Adrenal gland (tissue), 12 donors: ENCODE measurements around the gene STARD13. TPM values are rescaled to one million over a fixed set of nuclear protein-coding genes. Genes with fewer than 3 reads are reported as not detected.

Experiments used
- DNase-seq, 7 donors: peaks; one replicate each; pipeline ENCODE4 v3.0.0-alpha.2; 2019 to 2020
- H3K27ac ChIP-seq, 5 donors: fragments of 200-600 bp; sonication (generic) in 4 of 5; 1 replicate in 3 of 5; 2 replicates in 2 of 5; pipeline versions ENCODE4 v1.5.1 to v1.8.0; 2016 to 2020; ENCODE audit warnings: mild to moderate bottlenecking in 1 of 5
- H3K27me3 ChIP-seq: fragments of 200-600 bp; 2 replicates; pipeline ENCODE4 v1.8.0; 2021
- H3K36me3 ChIP-seq, 2 donors: fragments of 200-600 bp; replicated peaks in 1 of 2; 1 replicate in 1 of 2; 2 replicates in 1 of 2; pipeline versions ENCODE4 v1.5.1 to v1.8.0; 2018 to 2022
- H3K4me1 ChIP-seq, 2 donors: fragments of 200-600 bp; replicated peaks in 1 of 2; 1 replicate in 1 of 2; 2 replicates in 1 of 2; pipeline versions ENCODE4 v1.5.1 to v1.8.0; 2018 to 2021
- H3K4me3 ChIP-seq, 4 donors: fragments of 200-600 bp; sonication (generic) in 3 of 4; one replicate each; pipeline ENCODE4 v1.5.1; 2016 to 2018
- H3K9me3 ChIP-seq, 3 donors: fragments of 200-600 bp; sonication (generic) in 1 of 3; replicated peaks in 1 of 3; 1 replicate in 2 of 3; 2 replicates in 1 of 3; pipeline versions ENCODE4 v1.5.1 to v1.8.0; 2016 to 2021
- CTCF ChIP-seq, 6 experiments: fragments of 450-650 bp in 4 of 6; fragments of 200-600 bp in 2 of 6; sonication (generic) in 1 of 6; IDR thresholded peaks; 1 replicate in 5 of 6; 2 replicates in 1 of 6; pipeline versions ENCODE4 v1.5.1 to v1.8.0; 2016 to 2021; ENCODE audit warnings: antibody characterized with exemption in 6 of 6, mild to moderate bottlenecking in 2 of 6, moderate library complexity in 1 of 6
- POLR2A ChIP-seq, 2 donors: fragments of 450-650 bp; IDR thresholded peaks; one replicate each; pipeline ENCODE4 v1.6.1; 2017; ENCODE audit warnings: antibody characterized with exemption in 2 of 2, mild to moderate bottlenecking in 2 of 2, moderate library complexity in 1 of 2
- WGBS, 4 donors: extraction: QIAGEN DNeasy Blood & Tissue Kit in 2 of 4; methylation state at CpG; one replicate each; pipeline versions ENCODE4 v1.1.5 to v1.1.7; 2013 to 2017; 5-methylcytosine and 5-hydroxymethylcytosine counted together
- intact Hi-C, 2 donors: fragments of 100-400 bp; cut with DNase I; formaldehyde crosslinking; loops; one replicate each; pipeline versions ENCODE4 v1.14.1 to v1.15.0; 2022 to 2023
- polyA plus RNA-seq, 3 donors: library from polyadenylated mRNA; stranded (reverse); fragments of 200-250 nt in 2 of 3; fragments of 350-450 nt in 1 of 3; fragmentation: Illumina TruSeq in 1 of 3; extraction: RNeasy Lipid Tissue Mini Kit (QIAGEN cat#74804) in 1 of 3; gene quantifications; one replicate each; pipeline ENCODE4 v1.2.3, GENCODE V29; 2013 to 2014
- total RNA-seq, 9 donors: library from RNA; depleted of rRNA in 4 of 9; stranded (reverse); fragments of >200 nt in 4 of 9; fragments of 120-200 nt in 1 of 9; fragmentation: NEBNext Ultra II Directional in 1 of 9; extraction: Animal tissue kit (Norgen Biotek cat#: 25700) in 1 of 9; gene quantifications; one replicate each; pipeline versions ENCODE4 v1.1.0 to v1.2.4, GENCODE V29; 2013 to 2023
- donor health status: healthy with polysubstance abuse.
- donor health status: Bipolar disorder and iron deficiency.
- donor health status: DM: yes; HTN: yes; CAD: no.
- donor health status: DM: no; HTN: no; CAD: no.
- donor health status: DM: no; HTN: no; CAD: no.
- donor health status: DM: yes; HTN: yes; CAD: no.

Gene STARD13
- total and polyA plus RNA-seq, 12 donors = 10.5 to 79.8 (median 33.6) TPM

DNA sequence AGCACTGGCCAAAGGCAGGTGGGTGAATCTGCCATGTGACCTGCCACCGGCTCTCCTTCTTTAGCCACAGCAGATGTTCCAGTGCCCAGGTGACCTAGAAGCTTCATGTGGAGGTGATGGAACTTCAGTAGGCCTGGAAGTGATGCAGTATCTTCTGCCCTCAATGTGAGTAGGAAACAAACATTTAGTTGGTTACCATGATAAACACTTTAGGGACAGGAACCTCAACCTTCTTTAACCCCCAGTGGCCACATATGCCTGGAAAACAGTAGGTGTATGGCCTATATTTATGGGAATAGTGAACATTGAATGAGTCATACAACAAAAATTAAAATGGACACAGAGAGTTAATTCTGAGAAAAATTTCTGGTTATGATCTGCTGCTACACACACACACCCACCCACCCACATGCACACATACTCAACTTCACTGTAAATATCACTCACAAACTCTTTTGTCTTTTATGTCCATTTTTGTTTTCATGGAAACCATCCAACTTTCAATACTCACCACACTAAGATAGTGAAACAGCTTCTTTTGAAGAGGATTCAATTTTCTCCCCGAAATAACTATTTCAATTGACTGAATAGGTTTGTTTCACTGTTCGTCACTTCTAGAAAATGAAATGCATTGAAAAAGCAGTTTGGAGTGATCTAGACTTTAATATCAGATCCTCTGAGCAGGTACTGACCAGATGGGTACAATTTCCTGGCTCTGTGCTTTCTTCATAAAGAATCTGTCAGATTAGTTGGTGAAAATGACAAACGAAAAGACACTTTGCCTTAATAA is 97.3 kb downstream of the STARD13 start:
- no peaks in the 10 kb centered on the region for H3K27me3 ChIP-seq
- H3K4me3 ChIP-seq = peak overlapping the region in 1 of 4 donors; percentile 16
- peaks cover 21 to 71% of the 10 kb centered on the region in 2 donors for H3K4me1 ChIP-seq
- H3K27ac ChIP-seq = peak overlapping the region in 4 of 5 donors; percentile 16 to 73 (median 40)
- no peak for DNase-seq
- no peaks in the 10 kb centered on the region for H3K9me3 ChIP-seq
- intact Hi-C loops = no loop called here
- no peaks in the 10 kb centered on the region for H3K36me3 ChIP-seq
- 40 to 47% (median 44%) methylated on average over 4 of the region's 4 CpGs for WGBS, 4 donors
- TF ChIP-seq CTCF (IDR thresholded peaks at IDR 0.05) (no peak), POLR2A (IDR thresholded peaks at IDR 0.05) (no peak)

DNA sequence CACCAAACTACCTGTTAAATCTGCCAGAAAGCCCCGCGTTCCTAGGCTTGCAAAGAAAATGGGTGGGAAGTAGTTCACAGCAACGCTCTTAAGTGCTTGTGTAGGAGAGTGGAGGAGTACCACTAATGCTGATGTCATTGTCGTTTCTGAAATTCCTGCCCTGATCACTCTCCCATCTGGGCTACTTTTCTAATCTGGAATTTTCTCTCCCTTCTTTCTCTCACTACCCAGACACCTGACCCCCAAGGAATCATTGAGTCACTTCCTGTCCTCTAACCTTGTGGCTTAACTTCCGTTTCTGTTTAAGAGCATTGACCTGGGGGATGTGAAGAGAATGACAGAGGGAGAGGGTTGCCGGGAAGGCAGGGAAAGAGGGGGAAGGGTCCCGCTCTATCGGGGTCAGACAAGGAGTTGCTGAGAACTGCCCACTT is 98.7 kb downstream of the STARD13 start:
- H3K36me3 ChIP-seq = no peaks in the 10 kb centered on the region
- 57 to 68% (median 61%) methylated on average over 8 of the region's 8 CpGs for WGBS, 4 donors
- H3K27ac ChIP-seq = peak overlapping the region in 3 of 5 donors; percentile 9 to 72 (median 56)
- no peaks in the 10 kb centered on the region for H3K27me3 ChIP-seq
- intact Hi-C loops = no loop called here
- peaks cover 19 to 63% of the 10 kb centered on the region in 2 donors for H3K4me1 ChIP-seq
- H3K9me3 ChIP-seq = no peaks in the 10 kb centered on the region
- H3K4me3 ChIP-seq = no peak overlapping the region
- TF ChIP-seq POLR2A (IDR thresholded peaks at IDR 0.05) (no peak), CTCF (IDR thresholded peaks at IDR 0.05) (no peak)
- DNase-seq = peak in 1 of 7 donors; percentile 20

DNA sequence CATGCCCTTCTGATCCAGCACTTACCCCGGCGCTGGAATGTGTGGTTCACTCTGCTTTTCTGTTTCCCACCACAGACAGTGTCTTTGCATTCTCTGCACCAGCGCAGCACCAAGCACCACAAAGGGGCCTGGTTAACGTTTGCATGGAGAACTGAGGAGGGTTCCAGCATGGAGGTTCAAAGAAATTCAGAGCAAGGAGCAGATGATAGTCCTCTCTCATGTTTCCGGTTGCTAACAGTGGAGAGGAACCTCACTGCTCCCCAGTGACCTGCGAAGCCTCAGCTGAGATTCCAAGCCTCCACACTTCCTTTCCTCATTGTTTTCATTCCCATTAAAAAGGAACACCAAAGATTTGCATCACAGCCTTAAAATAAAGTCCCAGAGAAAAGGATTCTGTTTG is 99.7 kb downstream of the STARD13 start:
- 65 to 81% (median 73%) methylated on average over 6 of the region's 6 CpGs for WGBS, 4 donors
- Histone ChIP-seq H3K27me3 (no peaks in the 10 kb centered on the region), H3K4me1 (peaks cover 12 to 58% of the 10 kb centered on the region in 2 donors), H3K4me3 (no peak overlapping the region), H3K36me3 (no peaks in the 10 kb centered on the region), H3K27ac (peak overlapping the region in 3 of 5 donors; percentile 9 to 72 (median 56)), H3K9me3 (no peaks in the 10 kb centered on the region)
- no peak for DNase-seq
- intact Hi-C loops = no loop called here
- no peak for TF ChIP-seq CTCF (IDR thresholded peaks at IDR 0.05)
- TF ChIP-seq POLR2A (IDR thresholded peaks at IDR 0.05) = no peak

DNA sequence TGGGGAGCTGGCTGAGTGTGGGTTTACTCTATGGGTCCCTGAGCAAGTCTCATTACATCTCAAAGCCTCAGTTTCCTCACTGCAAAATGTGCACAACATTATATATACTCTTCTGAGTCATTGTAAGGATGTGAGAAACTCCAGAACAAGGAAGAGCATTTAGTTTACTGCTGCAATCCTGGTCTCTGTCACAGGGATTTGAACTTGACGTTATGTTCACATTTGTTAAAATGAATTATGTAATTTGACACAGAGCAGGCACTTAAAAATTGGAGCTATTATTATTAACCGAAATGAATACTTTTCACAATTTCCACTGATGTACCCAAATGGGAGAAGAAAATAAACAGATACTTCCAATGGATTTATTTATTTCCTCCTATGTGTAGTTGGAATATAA is 101.0 kb downstream of the STARD13 start:
- intact Hi-C loops = no loop called here
- peak overlapping the region in 1 of 5 donors; percentile 37 for H3K27ac ChIP-seq
- TF ChIP-seq CTCF (IDR thresholded peaks at IDR 0.05) (no peak), POLR2A (IDR thresholded peaks at IDR 0.05) (no peak)
- H3K36me3 ChIP-seq = no peaks in the 10 kb centered on the region
- peaks cover 12 to 50% of the 10 kb centered on the region in 2 donors for H3K4me1 ChIP-seq
- WGBS, 4 donors = 65 to 79% (median 73%) methylated on average over 2 of the region's 2 CpGs
- no peak overlapping the region for H3K4me3 ChIP-seq
- no peaks in the 10 kb centered on the region for H3K9me3 ChIP-seq
- no peak for DNase-seq
- H3K27me3 ChIP-seq = no peaks in the 10 kb centered on the region
